ENCODE data around the gene OR56B1. TPM values are rescaled to one million over a fixed set of nuclear protein-coding genes. Genes with fewer than 3 reads are reported as not detected.

The OR56B1 gene
- total and polyA plus RNA-seq, 2 of the 8 experiments (the other 6 are each of a cell fraction or from before 2014, with no cell fraction given): 0.20 TPM; not detected in 1

- Histone ChIP-seq H3K4ac (replicated peaks; ENCODE audit: insufficient read length, low read depth, low read length) (no peak overlapping the region), H3K18ac (ENCODE audit: extremely low read depth, low read length) (no peak overlapping the region), H3K27ac (ENCODE audit: low read depth, low read length) (no peak overlapping the region), H3K4me2 (ENCODE audit: insufficient read depth in 1 of 2, low read depth in 2 of 2, low read length in 2 of 2) (no peak overlapping the region), H3K36me3 (ENCODE audit: control insufficient read depth in 2 of 4, insufficient read depth in 4 of 4, low read length in 3 of 4) (no peaks in the 10 kb centered on the region), H2BK5ac (ENCODE audit: low read depth, low read length) (no peak overlapping the region), H4K5ac (ENCODE audit: insufficient read length, low read depth, low read length) (no peak overlapping the region), H3K9ac (replicated peaks in 1 of 4; ENCODE audit: extremely low read depth in 1 of 4, low read depth in 3 of 4, low read length in 3 of 4) (no peak overlapping the region), H3K23ac (ENCODE audit: insufficient read length) (no peak overlapping the region), H4K20me1 (replicated peaks in 1 of 2; ENCODE audit: control insufficient read depth in 1 of 2, insufficient read depth in 2 of 2, low read length in 2 of 2) (no peaks in the 10 kb centered on the region), H2AFZ (ENCODE audit: low read length) (no peak overlapping the region), H2BK120ac (replicated peaks; ENCODE audit: low read depth, low read length) (no peak overlapping the region), H3K56ac (replicated peaks; ENCODE audit: insufficient read length, low read depth, low read length) (no peak overlapping the region), H3K4me3 (ENCODE audit: extremely low read depth in 1 of 4, insufficient read depth in 2 of 4, low read depth in 3 of 4, low read length in 4 of 4) (no peak overlapping the region), H3K23me2 (ENCODE audit: low read depth, low read length) (no peaks in the 10 kb centered on the region), H4K91ac (replicated peaks; ENCODE audit: insufficient read length, low read length) (no peak overlapping the region), H2AK5ac (ENCODE audit: low read depth, low read length) (no peak overlapping the region), H3K79me2 (ENCODE audit: control insufficient read depth in 1 of 2, insufficient read depth in 2 of 2, low read length in 2 of 2) (no peaks in the 10 kb centered on the region), H3K14ac (ENCODE audit: insufficient read length) (no peak overlapping the region), H3K9me3 (ENCODE audit: insufficient read depth in 2 of 2, low read depth in 1 of 2, low read length in 1 of 2) (no peaks in the 10 kb centered on the region), H3K79me1 (ENCODE audit: low read depth, low read length) (no peaks in the 10 kb centered on the region), H2BK20ac (ENCODE audit: low read length) (no peak overlapping the region), H2BK12ac (ENCODE audit: low read depth, low read length) (no peak overlapping the region), H2BK15ac (ENCODE audit: low read length) (no peak overlapping the region), H3K27me3 (replicated peaks in 1 of 4; ENCODE audit: control insufficient read depth in 3 of 4, extremely low read depth in 1 of 4, insufficient read depth in 3 of 4, low read length in 3 of 4) (no peaks in the 10 kb centered on the region), H3K4me1 (replicated peaks in 1 of 4; ENCODE audit: control insufficient read depth in 3 of 4, insufficient read depth in 4 of 4, low read length in 3 of 4) (no peaks in the 10 kb centered on the region), H4K8ac (ENCODE audit: extremely low read depth, insufficient read depth, low read length) (no peak overlapping the region)
- POLR2A ChIA-PET (ENCODE audit: partially characterized antibody): no interaction called here
- FAIRE-seq (no peak), DNase-seq (ENCODE audit: low read depth in 1 of 2, low spot score in 2 of 2) (no peak)
- CTCF ChIA-PET (ENCODE audit: partially characterized antibody): interaction anchor here (0.6 to 0.7 kb wide), 3 partner anchors 10 to 682 kb away, joined by 3 to 4 read pairs (median 3); partner anchors contain the start of gene OR56B1
- 91% methylated on average over 3 of the region's 3 CpGs; no CpG with 5 or more reads in 1 of the 2 experiments for WGBS, 2 experiments (ENCODE audit: extremely low coverage in 1 of 2, insufficient coverage in 1 of 2, insufficient read length in 1 of 2, insufficient replicate concordance in 2 of 2, low coverage in 1 of 2, low lambda C conversion rate in 2 of 2, missing lambda C conversion rate in 1 of 2)
- TF ChIP-seq ATF3 (IDR thresholded peaks at IDR 0.05; ENCODE audit: insufficient read depth, low read depth, low read length) (no peak), MAX (IDR thresholded peaks at IDR 0.05) (no peak), CEBPB (IDR thresholded peaks at IDR 0.05; ENCODE audit: low read depth, low read length) (no peak), KDM5A (IDR thresholded peaks at IDR 0.05; ENCODE audit: low read length) (no peak), KDM4A (IDR thresholded peaks at IDR 0.05; ENCODE audit: low read depth, low read length, severe bottlenecking) (no peak)
Observed at GRCh38 chr11:5746614-5747013, 10.4 kb downstream of the OR56B1 start.

Data from H1 (cell line).